ENCODE measurements around the gene HTT. TPM values are rescaled to one million over a fixed set of nuclear protein-coding genes. Genes with fewer than 3 reads are reported as not detected.

HTT gene
- total RNA-seq, 1 experiment from 2014 or later, result 44.4 TPM

- H3K27ac Mint-ChIP-seq (ENCODE audit: unreplicated experiment), result no peak overlapping the region
- peaks cover 6% of the 10 kb centered on the region for H3K9me3 Mint-ChIP-seq (ENCODE audit: low read depth, unreplicated experiment)
- no peak for TF ChIP-seq CTCF (IDR thresholded peaks at IDR 0.05; ENCODE audit: unreplicated experiment)
- no peaks in the 10 kb centered on the region for H3K27me3 Mint-ChIP-seq (ENCODE audit: unreplicated experiment)
- H3K4me1 Mint-ChIP-seq (ENCODE audit: low read depth, unreplicated experiment), result no peaks in the 10 kb centered on the region
- peaks cover 14% of the 10 kb centered on the region for H3K36me3 Mint-ChIP-seq (ENCODE audit: insufficient read depth, unreplicated experiment)
- CTCF ChIA-PET, result no interaction called here
- BruUV-seq (replicated peaks), result no TSS peak
- no peak for DNase-seq
- intact Hi-C loops (cut with micrococcal nuclease; ENCODE audit: unreplicated experiment), result no loop called here
- no peak overlapping the region for H3K4me3 Mint-ChIP-seq (ENCODE audit: low read depth, unreplicated experiment)
These were observed 155.5 kb downstream of the HTT start for GRCh38 chr4:3229964-3230363.

DNA sequence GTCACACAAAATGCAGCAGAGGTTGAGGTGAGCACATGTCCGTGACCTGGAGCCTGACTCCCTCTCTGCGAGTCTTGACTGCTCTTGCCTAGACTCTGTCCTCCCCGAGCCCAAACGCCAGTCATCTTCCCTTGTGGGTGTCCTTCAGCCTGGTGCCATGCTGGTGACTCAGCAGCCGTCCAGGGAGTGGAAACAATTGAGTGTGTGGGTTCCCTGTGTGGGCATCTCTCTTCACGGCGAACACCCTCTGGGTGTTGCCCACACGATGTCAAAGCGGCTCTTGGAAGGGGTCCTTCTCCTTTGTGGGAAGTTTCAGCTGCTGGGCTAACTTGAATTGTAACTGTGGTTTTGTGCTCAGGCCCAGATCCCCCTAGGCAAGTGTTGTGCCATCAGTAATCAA is 157.0 kb downstream of the HTT start:
- no peak overlapping the region for H3K27ac Mint-ChIP-seq (ENCODE audit: unreplicated experiment)
- H3K36me3 Mint-ChIP-seq (ENCODE audit: insufficient read depth, unreplicated experiment), result peaks cover 14% of the 10 kb centered on the region
- intact Hi-C loops (cut with micrococcal nuclease; ENCODE audit: unreplicated experiment), result no loop called here

DNA sequence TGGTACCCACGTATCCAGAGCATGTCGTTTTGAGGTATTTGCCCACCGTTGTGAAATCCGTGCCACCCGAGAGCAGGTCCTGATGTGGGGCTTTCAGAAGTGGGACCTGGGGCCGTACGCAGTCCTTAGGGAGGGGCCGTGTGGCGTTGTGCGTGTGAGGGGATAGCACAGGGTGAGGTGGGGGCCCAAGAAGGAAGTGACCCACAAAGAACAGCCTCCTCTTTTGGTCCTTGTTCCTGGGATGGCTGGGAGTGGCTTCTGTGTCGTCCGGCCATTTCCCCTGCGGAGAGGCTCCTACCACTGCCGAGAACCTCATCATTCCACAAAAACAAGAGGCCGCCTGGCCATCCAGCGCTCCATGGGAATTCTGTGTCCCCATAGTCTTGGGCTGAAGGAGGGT is 157.5 kb downstream of the HTT start:
- Mint-ChIP-seq H3K27ac (ENCODE audit: unreplicated experiment) (no peak overlapping the region), H3K36me3 (ENCODE audit: insufficient read depth, unreplicated experiment) (peaks cover 14% of the 10 kb centered on the region), H3K4me1 (ENCODE audit: low read depth, unreplicated experiment) (no peaks in the 10 kb centered on the region), H3K9me3 (ENCODE audit: low read depth, unreplicated experiment) (peaks cover 6% of the 10 kb centered on the region), H3K4me3 (ENCODE audit: low read depth, unreplicated experiment) (no peak overlapping the region), H3K27me3 (ENCODE audit: unreplicated experiment) (no peaks in the 10 kb centered on the region)
- no peak for TF ChIP-seq CTCF (IDR thresholded peaks at IDR 0.05; ENCODE audit: unreplicated experiment)
- DNase-seq, result no peak
- CTCF ChIA-PET, result no interaction called here
- no TSS peak for BruUV-seq (replicated peaks)
- intact Hi-C loops (cut with micrococcal nuclease; ENCODE audit: unreplicated experiment), result no loop called here

More for the DNA sequence above, 157.0 kb downstream of the HTT start:
- no peak for DNase-seq
- peaks cover 6% of the 10 kb centered on the region for H3K9me3 Mint-ChIP-seq (ENCODE audit: low read depth, unreplicated experiment)
- no peak overlapping the region for H3K4me3 Mint-ChIP-seq (ENCODE audit: low read depth, unreplicated experiment)
- H3K4me1 Mint-ChIP-seq (ENCODE audit: low read depth, unreplicated experiment), result no peaks in the 10 kb centered on the region
- CTCF ChIA-PET, result no interaction called here
- no peak for TF ChIP-seq CTCF (IDR thresholded peaks at IDR 0.05; ENCODE audit: unreplicated experiment)
- no TSS peak for BruUV-seq (replicated peaks)
- H3K27me3 Mint-ChIP-seq (ENCODE audit: unreplicated experiment), result no peaks in the 10 kb centered on the region

- intact Hi-C loops (cut with micrococcal nuclease; ENCODE audit: unreplicated experiment), result no loop called here
- no peak for TF ChIP-seq CTCF (IDR thresholded peaks at IDR 0.05; ENCODE audit: unreplicated experiment)
- no peak overlapping the region for H3K27ac Mint-ChIP-seq (ENCODE audit: unreplicated experiment)
- no peak for DNase-seq
- H3K4me1 Mint-ChIP-seq (ENCODE audit: low read depth, unreplicated experiment), result no peaks in the 10 kb centered on the region
- CTCF ChIA-PET, result no interaction called here
- peaks cover 14% of the 10 kb centered on the region for H3K36me3 Mint-ChIP-seq (ENCODE audit: insufficient read depth, unreplicated experiment)
- no peaks in the 10 kb centered on the region for H3K27me3 Mint-ChIP-seq (ENCODE audit: unreplicated experiment)
- no peak overlapping the region for H3K4me3 Mint-ChIP-seq (ENCODE audit: low read depth, unreplicated experiment)
- H3K9me3 Mint-ChIP-seq (ENCODE audit: low read depth, unreplicated experiment), result peaks cover 6% of the 10 kb centered on the region
- no TSS peak for BruUV-seq (replicated peaks)
These were observed 158.4 kb downstream of the HTT start for GRCh38 chr4:3232871-3233271.

Data from Calu3 (cell line).